ENCODE data around the gene TSPAN4. TPM values are rescaled to one million over a fixed set of nuclear protein-coding genes. Genes with fewer than 3 reads are reported as not detected.

The TSPAN4 gene
- total RNA-seq, 4 donors from 2014 or later = 139 to 256 (median 221) TPM

- TF ChIP-seq POLR2A (IDR thresholded peaks at IDR 0.05) = no peak
- no peak for TF ChIP-seq EP300 (IDR thresholded peaks at IDR 0.05)
- no peak for TF ChIP-seq CTCF (IDR thresholded peaks at IDR 0.05)
- DNase-seq (ENCODE audit: low spot score in 2 of 2) = no peak
- Histone ChIP-seq H3K9me3 (no peaks in the 10 kb centered on the region), H3K4me3 (peak overlapping the region; percentile 66 to 94 (median 81)), H3K27ac (peak overlapping the region; percentile 52 to 91 (median 84)), H3K27me3 (peaks cover 0 to 11% of the 10 kb centered on the region in 2 donors), H3K4me1 (peaks cover 0 to 38% (median 22%) of the 10 kb centered on the region in 4 donors), H3K36me3 (peaks cover 0 to 50% (median 0%) of the 10 kb centered on the region in 3 donors)
- WGBS, 2 donors = 63 to 82% methylated on average over 22 to 36 of the region's 38 CpGs
These were observed 47.7 kb upstream of the TSPAN4 start for GRCh38 chr11:794766-795633.

- H3K27ac ChIP-seq = peak overlapping the region; percentile 52 to 91 (median 84)
- H3K4me1 ChIP-seq = peaks cover 0 to 33% (median 22%) of the 10 kb centered on the region in 4 donors
- H3K9me3 ChIP-seq = no peaks in the 10 kb centered on the region
- H3K4me3 ChIP-seq = peak overlapping the region; percentile 66 to 94 (median 81)
- DNase-seq (ENCODE audit: low spot score in 2 of 2) = peak; percentile 55 to 57
- 3 to 7% methylated on average over 12 to 14 of the region's 26 CpGs for WGBS, 2 donors
- TF ChIP-seq CTCF (IDR thresholded peaks at IDR 0.05) (no peak), POLR2A (IDR thresholded peaks at IDR 0.05) (peak in 1 of 2 donors; percentile 33), EP300 (IDR thresholded peaks at IDR 0.05) (peak in 1 of 2 donors; percentile 41)
- H3K36me3 ChIP-seq = peaks cover 0 to 59% (median 0%) of the 10 kb centered on the region in 3 donors
- peaks cover 0 to 2% of the 10 kb centered on the region in 2 donors for H3K27me3 ChIP-seq
These were observed 46.8 kb upstream of the TSPAN4 start for GRCh38 chr11:795634-796564.

- no peaks in the 10 kb centered on the region for H3K27me3 ChIP-seq
- peak overlapping the region; percentile 52 to 91 (median 84) for H3K27ac ChIP-seq
- peaks cover 0 to 60% (median 0%) of the 10 kb centered on the region in 3 donors for H3K36me3 ChIP-seq
These were observed 45.9 kb upstream of the TSPAN4 start for GRCh38 chr11:796565-797295.

More at GRCh38 chr11:796565-797295, 45.9 kb upstream of the TSPAN4 start:
- no peak for DNase-seq (ENCODE audit: low spot score in 2 of 2)
- H3K9me3 ChIP-seq = no peaks in the 10 kb centered on the region
- 13 to 17% methylated on average over 11 to 18 of the region's 18 CpGs for WGBS, 2 donors
- H3K4me1 ChIP-seq = peaks cover 0 to 32% (median 22%) of the 10 kb centered on the region in 4 donors
- TF ChIP-seq EP300 (IDR thresholded peaks at IDR 0.05) (no peak), CTCF (IDR thresholded peaks at IDR 0.05) (no peak), POLR2A (IDR thresholded peaks at IDR 0.05) (no peak)
- H3K4me3 ChIP-seq = peak overlapping the region; percentile 66 to 94 (median 81)

All from tibial nerve (tissue), 4 donors.